OCI-LY1 (cell line): ENCODE data around the gene TLE5.

ENCODE experiments used
- CTCF ChIP-seq: fragments of 200-600 bp; sonication (generic), shearing (Covaris generic); IDR thresholded peaks from 2 replicates; pipeline ENCODE4 v1.5.1; 2017; ENCODE audit warnings: mild to moderate bottlenecking, antibody characterized with exemption, low read length, moderate library complexity, mixed read lengths
- EZH2 ChIP-seq: fragments of 200-600 bp; sonication (generic), shearing (Covaris generic); IDR thresholded peaks from 2 replicates; pipeline ENCODE4 v1.8.0; 2017; ENCODE audit warnings: borderline replicate concordance, mixed run types, mild to moderate bottlenecking, antibody characterized with exemption, low read length, moderate library complexity, mixed read lengths

DNA sequence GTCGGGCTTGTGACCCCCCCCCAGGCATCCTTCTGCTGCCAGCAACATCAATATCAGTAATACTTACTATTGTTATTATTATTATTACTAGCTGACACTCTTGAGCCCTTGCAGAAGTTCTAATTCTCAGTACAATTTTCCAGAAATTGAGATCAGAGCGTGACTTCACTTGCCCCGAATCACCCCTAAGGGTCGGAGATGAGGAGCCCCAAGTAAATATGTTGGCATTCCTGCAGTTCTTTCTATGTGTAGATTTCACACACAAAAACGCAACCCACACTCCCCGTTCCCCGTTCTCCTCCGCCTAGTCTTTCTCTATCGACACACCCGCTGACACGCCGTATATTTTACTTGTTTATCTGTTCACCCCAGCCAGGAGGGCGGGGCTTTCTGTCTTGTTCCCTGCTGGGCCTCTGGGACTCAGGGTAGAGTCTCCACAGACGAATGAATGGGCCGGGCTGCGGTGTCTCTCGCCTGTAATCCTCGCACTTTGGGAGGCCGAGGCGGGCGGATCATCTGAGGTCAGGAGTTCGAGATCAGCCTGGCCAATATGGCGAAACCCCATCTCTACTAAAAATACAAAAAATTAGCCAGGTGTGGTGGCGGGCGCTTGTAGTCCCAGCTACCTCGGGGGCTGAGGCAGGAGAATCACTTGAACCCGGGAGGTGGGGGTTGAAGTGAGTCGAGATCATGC is 14.7 kb downstream of the TLE5 start:
- TF ChIP-seq CTCF (no peak), EZH2 (no peak)
